Ovary (tissue), 3 donors: Measurements from ENCODE around the gene VGLL4.

ENCODE experiments used
- POLR2A ChIP-seq: fragments of 450-650 bp; IDR thresholded peaks from one replicate; pipeline ENCODE4 v1.6.1; 2017; ENCODE audit warnings: antibody characterized with exemption, mild to moderate bottlenecking, moderate library complexity
- TF ChIP-seq, protein P1 (sequence below), 3 donors: fragments of 450-650 bp in 2 of 3; fragments of 200-600 bp in 1 of 3; IDR thresholded peaks; one replicate each; pipeline versions ENCODE4 v1.5.1 to v1.8.0; 2016 to 2022; ENCODE audit warnings: antibody characterized with exemption in 3 of 3, mild to moderate bottlenecking in 1 of 3
- donor health status: DM: no; HTN: no; CAD: no.

GRCh38 chr3:11680509-11680908 is 36.8 kb upstream of the VGLL4 start:
- TF ChIP-seq, protein P1, sequence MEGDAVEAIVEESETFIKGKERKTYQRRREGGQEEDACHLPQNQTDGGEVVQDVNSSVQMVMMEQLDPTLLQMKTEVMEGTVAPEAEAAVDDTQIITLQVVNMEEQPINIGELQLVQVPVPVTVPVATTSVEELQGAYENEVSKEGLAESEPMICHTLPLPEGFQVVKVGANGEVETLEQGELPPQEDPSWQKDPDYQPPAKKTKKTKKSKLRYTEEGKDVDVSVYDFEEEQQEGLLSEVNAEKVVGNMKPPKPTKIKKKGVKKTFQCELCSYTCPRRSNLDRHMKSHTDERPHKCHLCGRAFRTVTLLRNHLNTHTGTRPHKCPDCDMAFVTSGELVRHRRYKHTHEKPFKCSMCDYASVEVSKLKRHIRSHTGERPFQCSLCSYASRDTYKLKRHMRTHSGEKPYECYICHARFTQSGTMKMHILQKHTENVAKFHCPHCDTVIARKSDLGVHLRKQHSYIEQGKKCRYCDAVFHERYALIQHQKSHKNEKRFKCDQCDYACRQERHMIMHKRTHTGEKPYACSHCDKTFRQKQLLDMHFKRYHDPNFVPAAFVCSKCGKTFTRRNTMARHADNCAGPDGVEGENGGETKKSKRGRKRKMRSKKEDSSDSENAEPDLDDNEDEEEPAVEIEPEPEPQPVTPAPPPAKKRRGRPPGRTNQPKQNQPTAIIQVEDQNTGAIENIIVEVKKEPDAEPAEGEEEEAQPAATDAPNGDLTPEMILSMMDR (IDR thresholded peaks at IDR 0.05) = no peak
- TF ChIP-seq POLR2A = no peak
